Fibroblast of lung (primary cell): Measurements from ENCODE around the gene MYD88. TPM values are rescaled to one million over a fixed set of nuclear protein-coding genes. Genes with fewer than 3 reads are reported as not detected.

ENCODE experiments used
- DNase-seq, 2 donors: peaks; one replicate each; pipeline versions ENCODE4 v3.0.0 to v3.0.0-alpha.2; 2010; ENCODE audit warnings: low read depth in 2 of 2
- H2AFZ ChIP-seq: 2 replicates; pipeline ENCODE4 v1.5.1; 2012; ENCODE audit warnings: low read length, control low read depth, inconsistent platforms
- H3K27ac ChIP-seq: 2 replicates; pipeline ENCODE4 v1.5.1; 2011; ENCODE audit warnings: low read length, control low read depth; ENCODE audit not compliant: insufficient read depth
- H3K27me3 ChIP-seq: 2 replicates; pipeline ENCODE4 v1.5.1; 2011; ENCODE audit warnings: mild to moderate bottlenecking, low read length; ENCODE audit not compliant: control insufficient read depth, insufficient read depth
- H3K36me3 ChIP-seq: 2 replicates; pipeline ENCODE4 v1.5.1; 2011; ENCODE audit warnings: low read length; ENCODE audit not compliant: control insufficient read depth, insufficient read depth
- H3K4me1 ChIP-seq: 2 replicates; pipeline ENCODE4 v1.5.1; 2011; ENCODE audit warnings: low read length; ENCODE audit not compliant: control insufficient read depth, insufficient read depth; ENCODE audit errors: extremely low read depth
- H3K4me2 ChIP-seq: 2 replicates; pipeline ENCODE4 v1.5.1; 2011; ENCODE audit warnings: low read length, control low read depth; ENCODE audit not compliant: insufficient read depth; ENCODE audit errors: extremely low read depth
- H3K4me3 ChIP-seq, 4 experiments: fragments of 200-600 bp in 1 of 4; sonication (generic) in 1 of 4; replicated peaks in 1 of 4; 2 replicates each; pipeline ENCODE4 v1.5.1; 2011 to 2016; ENCODE audit warnings: low read length in 4 of 4, low read depth in 3 of 4, mild to moderate bottlenecking in 3 of 4, control low read depth in 2 of 4, inconsistent platforms in 1 of 4, mixed read lengths in 1 of 4; ENCODE audit not compliant: insufficient read depth in 1 of 4; ENCODE audit errors: control extremely low read depth in 1 of 4
- H3K79me2 ChIP-seq: 2 replicates; pipeline ENCODE4 v1.5.1; 2012; ENCODE audit warnings: mild to moderate bottlenecking, low read length, inconsistent platforms; ENCODE audit not compliant: control insufficient read depth, insufficient read depth
- H3K9ac ChIP-seq: 2 replicates; pipeline ENCODE4 v1.5.1; 2011; ENCODE audit warnings: mild to moderate bottlenecking, low read length, control low read depth; ENCODE audit not compliant: insufficient read depth
- H3K9me3 ChIP-seq: 2 replicates; pipeline ENCODE4 v1.5.1; 2012; ENCODE audit warnings: low read depth, low read length; ENCODE audit not compliant: control insufficient read depth, insufficient read depth
- H4K20me1 ChIP-seq: 2 replicates; pipeline ENCODE4 v1.5.1; 2011; ENCODE audit warnings: low read length; ENCODE audit not compliant: control insufficient read depth, insufficient read depth; ENCODE audit errors: extremely low read depth
- CTCF ChIP-seq, 2 donors: IDR thresholded peaks in 1 of 2; conservative IDR thresholded peaks in 1 of 2; 1 replicate in 1 of 2; 2 replicates in 1 of 2; pipeline ENCODE4 v1.5.1; 2011 to 2012; ENCODE audit warnings: low read length in 2 of 2, control low read depth in 1 of 2, inconsistent platforms in 1 of 2, low read depth in 1 of 2, mild to moderate bottlenecking in 1 of 2
- EZH2 ChIP-seq: IDR thresholded peaks from 2 replicates; pipeline ENCODE4 v1.5.1; 2012; ENCODE audit warnings: low read length, control low read depth, mild to moderate bottlenecking; ENCODE audit errors: missing control alignments
- polyA plus RNA-seq, 2 donors: library from polyadenylated mRNA; depleted of rRNA in 1 of 2; stranded (reverse) in 1 of 2; unstranded in 1 of 2; fragments of >200 nt; gene quantifications; 2 replicates each; pipeline ENCODE4 v1.2.1, GENCODE V29; 2011 to 2012; ENCODE audit warnings: missing spikeins in 1 of 2
- total RNA-seq: library from RNA; depleted of rRNA; stranded (reverse); fragments of >200 nt; gene quantifications from 2 replicates; pipeline ENCODE4 v1.2.1, GENCODE V29; 2014

MYD88 gene
- total and polyA plus RNA-seq, 2 donors (not counting 1 experiment from before 2014, with no cell fraction given) = 12.1 to 22.1 TPM

- no peaks in the 10 kb centered on the region for H3K79me2 ChIP-seq
- no peaks in the 10 kb centered on the region for H3K9me3 ChIP-seq
- no peak overlapping the region for H3K4me3 ChIP-seq
- TF ChIP-seq CTCF (conservative IDR thresholded peaks at IDR 0.05 in 1 of 2, IDR thresholded peaks at IDR 0.05 in 1 of 2; ENCODE audit: low read depth in 1 of 2, low read length in 2 of 2) (no peak), EZH2 (no peak)
- H3K27me3 ChIP-seq = no peaks in the 10 kb centered on the region
- no peaks in the 10 kb centered on the region for H3K4me1 ChIP-seq
- no peak for DNase-seq
- H3K27ac ChIP-seq = no peak overlapping the region
- no peak overlapping the region for H3K4me2 ChIP-seq
- H3K9ac ChIP-seq = no peak overlapping the region
- no peaks in the 10 kb centered on the region for H4K20me1 ChIP-seq
- no peak overlapping the region for H2AFZ ChIP-seq
- H3K36me3 ChIP-seq = no peaks in the 10 kb centered on the region
Observed at GRCh38 chr3:38110314-38111050, 28.0 kb upstream of the MYD88 start.

- Histone ChIP-seq H4K20me1 (no peaks in the 10 kb centered on the region), H3K36me3 (no peaks in the 10 kb centered on the region), H2AFZ (no peak overlapping the region), H3K9me3 (no peaks in the 10 kb centered on the region), H3K4me3 (no peak overlapping the region), H3K27ac (no peak overlapping the region), H3K79me2 (no peaks in the 10 kb centered on the region), H3K4me2 (no peak overlapping the region), H3K9ac (no peak overlapping the region), H3K27me3 (no peaks in the 10 kb centered on the region), H3K4me1 (no peaks in the 10 kb centered on the region)
- no peak for DNase-seq
- TF ChIP-seq CTCF (conservative IDR thresholded peaks at IDR 0.05 in 1 of 2, IDR thresholded peaks at IDR 0.05 in 1 of 2; ENCODE audit: low read depth in 1 of 2, low read length in 2 of 2) (no peak), EZH2 (no peak)
Observed at GRCh38 chr3:38111201-38111600, 27.3 kb upstream of the MYD88 start.

- no peak overlapping the region for H3K4me3 ChIP-seq
- H3K9ac ChIP-seq = no peak overlapping the region
- no peaks in the 10 kb centered on the region for H3K79me2 ChIP-seq
- H3K4me2 ChIP-seq = no peak overlapping the region
- no peaks in the 10 kb centered on the region for H3K27me3 ChIP-seq
- DNase-seq = no peak
- no peaks in the 10 kb centered on the region for H3K36me3 ChIP-seq
- H3K27ac ChIP-seq = no peak overlapping the region
- H2AFZ ChIP-seq = no peak overlapping the region
- TF ChIP-seq CTCF (conservative IDR thresholded peaks at IDR 0.05 in 1 of 2, IDR thresholded peaks at IDR 0.05 in 1 of 2; ENCODE audit: low read depth in 1 of 2, low read length in 2 of 2) (no peak), EZH2 (no peak)
- no peaks in the 10 kb centered on the region for H3K9me3 ChIP-seq
- H4K20me1 ChIP-seq = no peaks in the 10 kb centered on the region
- no peaks in the 10 kb centered on the region for H3K4me1 ChIP-seq
Observed at GRCh38 chr3:38111696-38112377, 26.6 kb upstream of the MYD88 start.
